ENCODE measurements around the gene CPB2.
A peak's percentile ranks its signal among the peaks of the same experiment; 100 is the strongest.

The CPB2 gene

GRCh38 chr13:46127358-46128023 is 22.7 kb upstream of the CPB2 start:
- Histone ChIP-seq H3K36me3 (ENCODE audit: control insufficient read depth in 4 of 4, insufficient read depth in 4 of 4, low read length in 3 of 4) (peaks cover 17 to 57% (median 38%) of the 10 kb centered on the region in 4 experiments), H3K27me3 (replicated peaks in 2 of 5; ENCODE audit: control insufficient read depth in 4 of 5, insufficient read depth in 5 of 5, low read length in 4 of 5) (no peaks in the 10 kb centered on the region), H3K9me3 (ENCODE audit: control extremely low read depth in 1 of 5, control insufficient read depth in 4 of 5, insufficient read depth in 2 of 5, low read depth in 1 of 5, low read length in 4 of 5) (no peaks in the 10 kb centered on the region), H3K27ac (ENCODE audit: insufficient read depth in 1 of 2, low read depth in 1 of 2, low read length in 2 of 2, poor library complexity in 1 of 2, severe bottlenecking in 2 of 2) (peak overlapping the region in 1 of 2 experiments; percentile 8), H3K4me1 (ENCODE audit: control extremely low read depth in 1 of 4, control insufficient read depth in 4 of 4, insufficient read depth in 4 of 4, low read length in 3 of 4) (peaks cover 21 to 54% (median 48%) of the 10 kb centered on the region in 4 experiments), H3K4me3 (ENCODE audit: control insufficient read depth in 1 of 7, extremely low read depth in 1 of 7, insufficient read depth in 4 of 7, low read depth in 2 of 7, low read length in 6 of 7) (no peak overlapping the region)
- ChIA-PET CTCF (interaction anchor here (0.7 to 2.8 kb wide), 17 partner anchors 9 to 505 kb away, joined by 3 to 24 read pairs (median 8); no protein-coding TSS in a partner anchor), POLR2A (interaction anchor here (2.5 kb wide), 1 partner anchor 75 kb away, joined by 11 read pairs; the partner anchor contains the start of gene ZC3H13)
- WGBS (ENCODE audit: insufficient coverage): 98% methylated on average over 7 of the region's 7 CpGs
- DNase-seq: no peak

- H3K4me1 ChIP-seq (ENCODE audit: control extremely low read depth in 1 of 4, control insufficient read depth in 4 of 4, insufficient read depth in 4 of 4, low read length in 3 of 4): peaks cover 21 to 54% (median 52%) of the 10 kb centered on the region in 4 experiments
- H3K9me3 ChIP-seq (ENCODE audit: control extremely low read depth in 1 of 5, control insufficient read depth in 4 of 5, insufficient read depth in 2 of 5, low read depth in 1 of 5, low read length in 4 of 5): no peaks in the 10 kb centered on the region
- ChIA-PET POLR2A (interaction anchor here (2.5 kb wide), 1 partner anchor 74 kb away, joined by 11 read pairs; the partner anchor contains the start of gene ZC3H13), CTCF (interaction anchor here (0.6 to 2.8 kb wide), 36 partner anchors 9 to 504 kb away, joined by 3 to 24 read pairs (median 4); no protein-coding TSS in a partner anchor)
- no peaks in the 10 kb centered on the region for H3K27me3 ChIP-seq (replicated peaks in 2 of 5; ENCODE audit: control insufficient read depth in 4 of 5, insufficient read depth in 5 of 5, low read length in 4 of 5)
- no peak overlapping the region for H3K4me3 ChIP-seq (ENCODE audit: control insufficient read depth in 1 of 7, extremely low read depth in 1 of 7, insufficient read depth in 4 of 7, low read depth in 2 of 7, low read length in 6 of 7)
- peak; percentile 84 to 90 (median 87) for DNase-seq
- WGBS (ENCODE audit: insufficient coverage): 29% methylated on average over 2 of the region's 6 CpGs
- peaks cover 11 to 50% (median 34%) of the 10 kb centered on the region in 4 experiments for H3K36me3 ChIP-seq (ENCODE audit: control insufficient read depth in 4 of 4, insufficient read depth in 4 of 4, low read length in 3 of 4)
- peak overlapping the region in 1 of 2 experiments; percentile 44 for H3K27ac ChIP-seq (ENCODE audit: insufficient read depth in 1 of 2, low read depth in 1 of 2, low read length in 2 of 2, poor library complexity in 1 of 2, severe bottlenecking in 2 of 2)
These were observed 21.9 kb upstream of the CPB2 start for GRCh38 chr13:46126552-46127357.

- POLR2A ChIA-PET: interaction anchor here (0.9 to 2.5 kb wide), 2 partner anchors 74 to 99 kb away, joined by 3 to 11 read pairs; partner anchors contain the start of gene ZC3H13
- peaks cover 23 to 60% (median 53%) of the 10 kb centered on the region in 4 experiments for H3K4me1 ChIP-seq (ENCODE audit: control extremely low read depth in 1 of 4, control insufficient read depth in 4 of 4, insufficient read depth in 4 of 4, low read length in 3 of 4)
- H3K9me3 ChIP-seq (ENCODE audit: control extremely low read depth in 1 of 5, control insufficient read depth in 4 of 5, insufficient read depth in 2 of 5, low read depth in 1 of 5, low read length in 4 of 5): no peaks in the 10 kb centered on the region
- WGBS (ENCODE audit: insufficient coverage): no CpG with 5 or more reads among the region's 2 CpGs
- H3K36me3 ChIP-seq (ENCODE audit: control insufficient read depth in 4 of 4, insufficient read depth in 4 of 4, low read length in 3 of 4): peaks cover 9 to 49% (median 31%) of the 10 kb centered on the region in 4 experiments
- no peak for DNase-seq
- H3K27me3 ChIP-seq (replicated peaks in 2 of 5; ENCODE audit: control insufficient read depth in 4 of 5, insufficient read depth in 5 of 5, low read length in 4 of 5): no peaks in the 10 kb centered on the region
- peak overlapping the region in 1 of 2 experiments; percentile 81 for H3K27ac ChIP-seq (ENCODE audit: insufficient read depth in 1 of 2, low read depth in 1 of 2, low read length in 2 of 2, poor library complexity in 1 of 2, severe bottlenecking in 2 of 2)
- CTCF ChIA-PET: interaction anchor here (0.6 to 2.8 kb wide), 33 partner anchors 8 to 503 kb away, joined by 3 to 24 read pairs (median 4); no protein-coding TSS in a partner anchor
- H3K4me3 ChIP-seq (ENCODE audit: control insufficient read depth in 1 of 7, extremely low read depth in 1 of 7, insufficient read depth in 4 of 7, low read depth in 2 of 7, low read length in 6 of 7): peak overlapping the region in 1 of 7 experiments; percentile 39
These were observed 21.2 kb upstream of the CPB2 start for GRCh38 chr13:46126056-46126455.

- peaks cover 6 to 41% (median 23%) of the 10 kb centered on the region in 4 experiments for H3K36me3 ChIP-seq (ENCODE audit: control insufficient read depth in 4 of 4, insufficient read depth in 4 of 4, low read length in 3 of 4)
- ChIA-PET CTCF (interaction anchor here (0.8 to 2.8 kb wide), 20 partner anchors 7 to 320 kb away, joined by 3 to 24 read pairs (median 6); no protein-coding TSS in a partner anchor), POLR2A (interaction anchor here (0.9 to 2.5 kb wide), 3 partner anchors 57 to 98 kb away, joined by 3 to 11 read pairs (median 3); partner anchors contain the start of genes LCP1 and ZC3H13)
- WGBS (ENCODE audit: insufficient coverage): 0% methylated on average over 6 of the region's 11 CpGs
- peak overlapping the region in 6 of 7 experiments; percentile 10 to 58 (median 36) for H3K4me3 ChIP-seq (ENCODE audit: control insufficient read depth in 1 of 7, extremely low read depth in 1 of 7, insufficient read depth in 4 of 7, low read depth in 2 of 7, low read length in 6 of 7)
- no peaks in the 10 kb centered on the region for H3K27me3 ChIP-seq (replicated peaks in 2 of 5; ENCODE audit: control insufficient read depth in 4 of 5, insufficient read depth in 5 of 5, low read length in 4 of 5)
- H3K27ac ChIP-seq (ENCODE audit: insufficient read depth in 1 of 2, low read depth in 1 of 2, low read length in 2 of 2, poor library complexity in 1 of 2, severe bottlenecking in 2 of 2): peak overlapping the region; percentile 56 to 81
- H3K4me1 ChIP-seq (ENCODE audit: control extremely low read depth in 1 of 4, control insufficient read depth in 4 of 4, insufficient read depth in 4 of 4, low read length in 3 of 4): peaks cover 23 to 62% (median 55%) of the 10 kb centered on the region in 4 experiments
- no peaks in the 10 kb centered on the region for H3K9me3 ChIP-seq (ENCODE audit: control extremely low read depth in 1 of 5, control insufficient read depth in 4 of 5, insufficient read depth in 2 of 5, low read depth in 1 of 5, low read length in 4 of 5)
- peak; percentile 80 to 94 (median 88) for DNase-seq
These were observed 20.4 kb upstream of the CPB2 start for GRCh38 chr13:46124967-46125933.

- WGBS (ENCODE audit: insufficient coverage): 2% methylated on average over 10 of the region's 10 CpGs
- Histone ChIP-seq H3K4me3 (ENCODE audit: control insufficient read depth in 1 of 7, extremely low read depth in 1 of 7, insufficient read depth in 4 of 7, low read depth in 2 of 7, low read length in 6 of 7) (peak overlapping the region in 5 of 7 experiments; percentile 3 to 58 (median 44)), H3K36me3 (ENCODE audit: control insufficient read depth in 4 of 4, insufficient read depth in 4 of 4, low read length in 3 of 4) (peaks cover 3 to 34% (median 16%) of the 10 kb centered on the region in 4 experiments), H3K9me3 (ENCODE audit: control extremely low read depth in 1 of 5, control insufficient read depth in 4 of 5, insufficient read depth in 2 of 5, low read depth in 1 of 5, low read length in 4 of 5) (no peaks in the 10 kb centered on the region), H3K4me1 (ENCODE audit: control extremely low read depth in 1 of 4, control insufficient read depth in 4 of 4, insufficient read depth in 4 of 4, low read length in 3 of 4) (peaks cover 23 to 69% (median 60%) of the 10 kb centered on the region in 4 experiments), H3K27me3 (replicated peaks in 2 of 5; ENCODE audit: control insufficient read depth in 4 of 5, insufficient read depth in 5 of 5, low read length in 4 of 5) (no peaks in the 10 kb centered on the region), H3K27ac (ENCODE audit: insufficient read depth in 1 of 2, low read depth in 1 of 2, low read length in 2 of 2, poor library complexity in 1 of 2, severe bottlenecking in 2 of 2) (peak overlapping the region; percentile 56 to 81)
- DNase-seq: peak in 2 of 3 donors; percentile 57 to 65
- ChIA-PET POLR2A (interaction anchor here (0.6 to 2.5 kb wide), 3 partner anchors 50 to 72 kb away, joined by 3 to 11 read pairs (median 3); partner anchors contain the start of genes LCP1 and ZC3H13), CTCF (interaction anchor here (1.1 to 2.3 kb wide), 3 partner anchors 53 to 320 kb away, joined by 3 to 9 read pairs (median 4); no protein-coding TSS in a partner anchor)
These were observed 19.7 kb upstream of the CPB2 start for GRCh38 chr13:46124531-46124966.

GRCh38 chr13:46122304-46122703 is 17.5 kb upstream of the CPB2 start:
- no peak for DNase-seq
- no peaks in the 10 kb centered on the region for H3K27me3 ChIP-seq (replicated peaks in 2 of 5; ENCODE audit: control insufficient read depth in 4 of 5, insufficient read depth in 5 of 5, low read length in 4 of 5)
- CTCF ChIA-PET: interaction anchor here (1.0 kb wide), 1 partner anchor 8 kb away, joined by 3 read pairs; no protein-coding TSS in a partner anchor
- no peak overlapping the region for H3K4me3 ChIP-seq (ENCODE audit: control insufficient read depth in 1 of 7, extremely low read depth in 1 of 7, insufficient read depth in 4 of 7, low read depth in 2 of 7, low read length in 6 of 7)
- H3K4me1 ChIP-seq (ENCODE audit: control extremely low read depth in 1 of 4, control insufficient read depth in 4 of 4, insufficient read depth in 4 of 4, low read length in 3 of 4): peaks cover 23 to 66% (median 53%) of the 10 kb centered on the region in 4 experiments
- peaks cover 3 to 13% (median 5%) of the 10 kb centered on the region in 4 experiments for H3K36me3 ChIP-seq (ENCODE audit: control insufficient read depth in 4 of 4, insufficient read depth in 4 of 4, low read length in 3 of 4)
- H3K9me3 ChIP-seq (ENCODE audit: control extremely low read depth in 1 of 5, control insufficient read depth in 4 of 5, insufficient read depth in 2 of 5, low read depth in 1 of 5, low read length in 4 of 5): no peaks in the 10 kb centered on the region
- POLR2A ChIA-PET: no interaction called here
- 100% methylated on average over 4 of the region's 7 CpGs for WGBS (ENCODE audit: insufficient coverage)
- H3K27ac ChIP-seq (ENCODE audit: insufficient read depth in 1 of 2, low read depth in 1 of 2, low read length in 2 of 2, poor library complexity in 1 of 2, severe bottlenecking in 2 of 2): no peak overlapping the region

Measured in common myeloid progenitor, CD34-positive (primary cell).